Activated CD4-positive, alpha-beta T cell treated with anti-CD3 and anti-CD28 coated beads, Interleukin-2, amount 50 U/mL, for 48 hours (primary cell): ENCODE data around the gene NT5C3A.

ENCODE experiments used
- DNase-seq, 2 experiments: peaks; one replicate each; pipeline ENCODE4 v3.0.0-alpha.2; 2020

The NT5C3A gene

DNA sequence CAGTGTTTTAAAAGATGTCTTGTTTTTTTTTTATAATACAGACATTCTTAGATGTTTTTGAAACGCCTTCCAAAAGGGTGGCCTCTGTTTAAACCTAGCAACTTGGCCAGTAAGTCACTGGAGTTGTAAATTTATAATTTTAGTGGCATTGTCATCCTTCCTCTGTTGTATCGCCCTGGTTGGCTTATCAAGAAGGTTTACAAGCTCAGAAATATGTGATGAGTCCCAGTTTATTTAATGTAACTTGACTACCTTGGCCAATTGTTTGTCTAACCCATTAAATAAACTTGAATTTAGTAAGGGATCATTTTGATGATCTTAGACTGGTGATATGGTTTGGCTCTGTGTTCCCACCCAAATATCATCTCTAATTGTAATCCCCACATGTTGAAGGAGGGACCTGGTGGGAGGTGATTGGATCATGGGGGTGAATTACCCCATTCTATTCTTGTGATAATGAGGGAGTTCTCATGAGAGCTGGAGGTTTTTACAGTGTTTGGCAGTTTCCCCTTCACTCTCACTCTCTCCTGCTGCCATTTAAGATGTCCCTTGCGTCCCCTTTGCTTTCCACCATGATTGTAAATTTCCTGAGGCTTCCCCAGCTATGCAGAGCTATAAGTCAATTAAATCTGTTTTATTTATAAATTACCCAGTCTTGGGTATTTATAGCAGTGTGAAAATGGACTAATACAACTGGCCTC is 13.4 kb upstream of the NT5C3A start:
- DNase-seq: no peak

DNA sequence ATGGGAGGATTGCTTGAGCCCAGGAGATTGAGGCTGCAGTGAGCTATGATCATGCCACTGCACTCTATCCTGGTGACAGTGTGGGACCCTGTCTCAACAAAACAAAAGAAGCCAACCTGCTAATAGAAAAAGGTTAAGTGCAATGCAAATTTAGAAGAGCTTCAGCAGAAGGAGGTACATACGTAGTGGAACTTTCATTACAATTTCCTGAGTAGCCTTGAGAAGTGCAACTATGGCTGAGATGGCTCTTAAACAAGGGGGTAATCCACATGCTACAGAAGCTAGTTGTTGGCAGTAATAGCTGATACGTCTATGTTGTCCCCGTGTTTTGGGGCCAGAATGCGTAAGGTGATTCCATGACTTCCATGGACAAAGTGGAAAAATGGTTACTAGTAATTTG is 10.7 kb upstream of the NT5C3A start:
- DNase-seq: no peak

DNA sequence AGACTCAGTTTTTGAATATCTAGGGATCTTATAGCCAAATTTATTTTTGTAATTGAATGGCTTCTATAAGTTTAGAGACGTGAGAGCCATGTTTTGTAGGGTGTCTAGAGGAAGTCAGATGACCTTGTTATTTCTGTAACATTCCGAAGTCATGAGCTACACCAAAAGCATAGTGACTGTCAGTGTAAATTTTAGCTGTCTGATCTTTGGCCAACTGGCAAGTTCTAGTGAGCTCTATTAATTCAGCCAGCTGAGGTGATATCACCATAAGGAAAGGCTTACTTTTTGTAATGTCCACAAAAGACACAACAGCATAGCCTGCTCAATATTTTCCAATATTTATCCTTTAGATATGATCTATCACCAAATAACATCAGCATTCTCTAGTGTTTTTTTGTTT is 9.9 kb upstream of the NT5C3A start:
- DNase-seq: no peak

DNA sequence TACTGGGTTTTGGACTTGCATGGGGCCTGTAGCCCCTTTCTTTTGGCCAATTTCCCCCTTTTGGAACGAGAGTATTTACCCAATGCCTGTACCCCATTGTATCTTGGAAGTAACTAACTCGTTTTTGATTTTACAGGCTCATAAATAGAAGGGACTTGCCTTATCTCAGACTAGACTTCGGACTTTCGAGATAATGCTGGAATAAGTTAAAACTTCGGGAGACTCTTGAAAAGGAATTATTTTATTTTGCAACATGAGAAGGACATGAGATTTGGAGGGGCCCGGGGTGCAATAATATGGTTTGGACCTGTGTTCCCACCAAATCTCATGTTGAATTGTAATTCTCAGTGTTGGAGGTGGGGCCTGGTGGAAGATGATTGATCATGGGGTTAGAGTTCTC is 8.3 kb upstream of the NT5C3A start:
- no peak for DNase-seq

DNA sequence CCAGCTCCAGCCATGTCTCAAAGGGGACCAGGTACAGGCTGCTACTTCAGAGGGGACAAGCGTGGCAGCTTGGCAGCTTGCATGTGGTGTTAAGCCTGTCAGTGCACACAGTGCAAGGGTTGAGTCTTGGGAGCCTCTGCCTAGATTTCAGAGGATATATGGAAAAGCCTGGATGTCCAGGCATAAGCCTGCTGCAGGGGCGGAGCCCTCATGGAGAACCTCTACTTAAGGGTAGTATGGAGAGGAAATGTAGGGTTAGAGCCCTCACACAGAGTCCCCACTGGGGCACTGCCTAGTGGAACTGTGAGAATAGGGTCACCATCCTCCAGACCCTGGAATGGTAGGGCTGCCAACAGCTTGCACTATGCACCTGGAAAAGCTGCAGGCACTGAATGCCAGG is 7.7 kb upstream of the NT5C3A start:
- no peak for DNase-seq

DNA sequence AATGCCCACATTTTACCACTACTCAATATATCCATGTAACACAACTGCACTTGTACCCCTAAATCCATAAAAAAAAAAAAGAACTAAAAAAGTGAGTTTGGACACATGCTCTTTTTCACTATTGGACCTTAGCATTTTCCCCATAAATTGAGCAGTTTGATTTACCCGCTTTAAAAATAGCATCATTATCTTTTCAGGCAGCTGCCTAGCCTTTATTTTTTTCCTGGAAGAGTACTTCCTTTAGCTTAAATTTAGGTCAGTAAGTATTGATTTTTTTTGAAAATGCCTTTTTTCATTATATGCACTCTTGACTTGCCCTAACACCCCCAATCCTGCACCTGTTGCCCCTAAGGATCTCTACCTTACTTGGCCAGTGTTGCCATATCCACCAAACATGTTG is 5.3 kb upstream of the NT5C3A start:
- no peak for DNase-seq

DNA sequence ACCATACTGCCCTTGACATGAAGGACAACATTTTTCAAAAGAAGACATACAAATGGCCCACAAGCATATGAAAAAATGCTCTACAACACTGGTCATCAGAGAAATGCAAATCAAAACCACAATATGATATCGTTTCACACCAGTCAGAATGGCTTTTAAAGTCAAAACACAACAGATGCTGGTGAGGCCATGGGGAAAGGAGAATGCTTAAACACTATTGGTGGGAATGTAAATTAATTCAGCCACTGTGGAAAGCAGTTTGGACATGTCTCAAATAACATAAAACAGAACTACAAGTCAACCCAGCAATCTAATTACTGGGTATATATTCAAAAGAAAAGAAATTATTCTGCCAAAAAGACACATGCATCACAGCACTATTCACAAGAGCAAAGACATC is 4.2 kb upstream of the NT5C3A start:
- no peak for DNase-seq

DNA sequence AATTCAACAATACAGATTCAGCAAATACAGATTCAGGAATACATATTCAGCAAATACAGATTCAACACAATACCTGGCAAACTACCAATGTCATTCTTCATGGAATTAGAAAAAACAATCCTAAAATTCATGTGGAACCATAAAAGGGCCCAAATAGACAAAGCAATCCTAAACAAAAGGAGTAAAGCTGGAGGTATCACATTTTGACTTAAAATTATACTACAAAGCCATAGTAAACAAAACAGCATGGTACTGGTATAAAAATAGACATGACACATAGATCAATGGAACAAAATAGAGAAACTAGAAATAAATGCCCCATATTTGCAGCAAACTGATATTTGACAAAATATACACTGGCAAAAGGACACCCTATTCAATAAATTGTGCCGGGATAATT is 3.4 kb upstream of the NT5C3A start:
- DNase-seq: no peak

DNA sequence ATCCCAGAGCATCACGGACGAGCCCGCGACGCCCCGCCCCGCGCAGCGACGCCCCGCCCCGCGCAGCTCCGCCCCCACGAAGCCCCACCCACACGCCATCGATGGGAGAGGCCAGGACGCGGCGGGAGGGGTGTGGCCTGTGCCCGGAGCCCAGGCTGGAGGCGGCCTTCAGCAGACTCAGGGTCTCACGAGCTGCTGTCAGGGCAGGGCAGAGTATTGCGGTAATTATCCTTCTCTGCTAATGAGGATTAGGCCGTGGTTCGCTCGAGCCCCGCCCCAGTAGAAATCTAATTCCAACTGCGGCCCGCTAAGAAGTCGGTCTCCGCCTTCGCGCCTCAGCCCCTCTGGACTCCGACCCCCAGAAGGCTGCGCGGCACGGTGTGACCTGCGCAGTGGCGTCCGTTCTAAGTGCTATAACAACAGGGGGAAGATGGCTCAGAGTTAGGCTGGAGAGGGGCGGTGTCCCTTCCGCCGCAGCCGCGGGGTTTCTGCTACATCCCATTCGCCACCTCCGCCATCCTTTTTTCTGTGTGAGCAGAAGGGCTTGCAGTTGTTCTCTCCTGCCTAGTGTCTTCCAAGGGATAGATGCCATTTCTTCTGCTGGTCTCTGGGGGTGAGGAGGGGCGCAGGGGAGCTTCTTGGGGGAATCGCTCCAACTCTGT is 337 bp upstream of the NT5C3A start:
- DNase-seq: peak; percentile 89 to 90

DNA sequence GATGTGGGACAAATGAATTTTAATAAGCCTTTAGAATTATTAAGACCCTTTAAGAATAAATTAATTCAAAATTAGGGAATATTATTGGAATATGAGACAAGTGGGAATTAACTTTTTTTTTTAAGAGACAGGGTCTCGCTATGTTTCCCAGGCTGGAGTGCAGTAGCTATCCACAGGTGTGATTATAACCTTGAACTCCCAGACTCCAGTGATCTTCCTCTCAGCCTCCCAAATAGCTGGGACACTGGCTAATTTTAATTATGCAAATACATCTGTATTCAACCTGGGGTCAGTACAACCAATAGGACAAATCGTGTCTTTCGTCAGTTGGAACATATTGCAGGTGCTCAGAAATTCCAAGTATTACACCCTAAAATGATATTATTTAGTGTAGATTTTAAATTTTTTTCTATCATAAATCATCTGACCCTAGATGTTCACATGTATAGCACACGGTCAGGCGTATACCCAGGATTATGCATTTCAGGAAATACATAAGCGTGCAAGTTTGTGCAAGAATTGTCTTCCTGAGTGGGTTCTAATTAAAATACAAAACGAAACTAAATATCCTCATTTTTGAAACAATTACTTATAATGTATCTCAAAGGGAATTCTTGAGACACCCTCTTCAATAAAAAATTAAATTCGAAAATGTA is 1.2 kb downstream of the NT5C3A start:
- no peak for DNase-seq

DNA sequence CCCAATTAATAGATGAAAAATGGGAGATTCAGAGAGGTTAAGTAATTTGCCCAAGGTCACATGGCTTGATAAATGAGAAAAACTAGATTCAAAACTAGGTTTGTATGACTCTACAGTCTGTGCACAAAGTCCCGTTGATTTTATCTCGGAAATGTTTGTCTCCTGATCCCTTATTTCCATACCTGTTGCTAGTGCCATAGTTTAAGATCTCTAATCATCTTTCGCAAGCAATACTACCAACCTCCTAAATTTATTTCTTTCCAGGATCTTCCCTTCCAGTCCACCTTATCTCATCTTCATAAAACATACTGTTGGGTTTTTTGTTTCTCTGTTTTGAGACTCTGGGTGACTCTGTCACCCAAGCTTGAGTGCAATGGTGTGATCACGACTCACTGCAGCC is 2.9 kb downstream of the NT5C3A start:
- no peak for DNase-seq

DNA sequence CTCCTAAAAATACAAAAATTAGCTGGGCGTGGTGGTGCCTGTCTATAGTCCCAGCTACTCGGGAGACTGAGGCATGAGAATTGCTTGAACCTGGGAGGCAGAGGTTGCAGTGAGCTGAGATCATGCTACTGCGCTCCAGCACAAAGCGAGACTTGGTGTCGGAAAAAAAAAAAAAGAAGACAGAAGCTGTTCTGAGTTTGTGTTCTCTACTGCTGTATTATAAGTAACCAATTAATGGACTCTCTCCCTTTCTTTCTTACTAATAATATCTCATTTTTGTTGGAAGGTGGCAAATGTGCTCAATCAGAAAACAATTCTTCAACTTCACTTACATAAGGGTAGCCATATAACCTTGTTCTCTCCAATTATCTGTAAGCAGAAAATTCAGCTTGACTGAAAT is 7.4 kb downstream of the NT5C3A start:
- DNase-seq: no peak

DNA sequence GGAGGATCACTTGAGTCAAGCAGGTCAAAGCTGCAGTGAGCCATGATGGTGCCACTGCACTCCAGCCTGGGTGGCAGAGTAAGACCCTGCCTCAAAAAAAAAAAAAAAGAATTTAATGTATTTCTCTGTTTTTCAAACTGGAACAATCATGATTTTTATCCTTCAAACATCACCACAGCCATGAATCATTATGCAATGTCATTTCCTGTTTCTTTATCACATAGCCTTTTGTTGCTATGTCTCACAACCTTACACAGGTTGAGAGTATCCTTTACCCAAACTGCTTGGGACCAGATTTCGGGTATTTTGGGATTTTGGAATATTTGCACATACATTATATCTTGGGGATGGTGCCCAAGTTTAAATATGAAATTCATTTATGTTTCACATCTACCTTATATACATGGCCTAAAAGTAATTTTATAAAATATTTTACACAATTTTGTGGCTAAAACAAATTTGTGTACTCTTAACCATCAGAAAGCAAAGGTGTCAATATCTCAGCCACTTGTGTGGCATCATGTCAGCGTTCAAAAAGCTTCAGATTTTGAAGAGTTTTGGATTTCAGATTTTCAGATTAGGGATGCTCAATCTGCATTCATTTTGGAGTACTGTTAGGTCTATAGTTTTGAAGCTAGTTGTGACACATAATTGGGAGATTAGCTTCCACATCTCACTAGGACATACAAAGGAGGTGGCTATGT is 8.2 kb downstream of the NT5C3A start:
- DNase-seq: no peak

DNA sequence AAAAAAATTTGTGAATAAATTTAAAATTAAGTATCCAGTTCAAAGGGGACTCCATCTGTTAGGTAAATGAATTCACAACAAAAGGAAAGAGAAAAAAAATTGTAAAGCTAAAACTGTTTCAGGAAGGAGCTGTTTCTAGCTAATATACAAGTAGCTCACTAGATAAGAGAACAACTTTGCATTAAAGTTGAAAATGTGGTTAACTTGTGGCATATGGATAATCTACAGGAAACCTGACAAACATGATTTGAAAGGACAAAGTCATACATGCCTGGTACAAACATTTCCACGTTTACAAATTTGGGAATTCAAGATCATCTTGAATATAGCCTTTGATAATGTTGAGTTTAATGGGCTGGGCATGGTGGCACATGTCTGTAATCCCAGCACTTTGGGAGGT is 8.9 kb downstream of the NT5C3A start:
- no peak for DNase-seq

DNA sequence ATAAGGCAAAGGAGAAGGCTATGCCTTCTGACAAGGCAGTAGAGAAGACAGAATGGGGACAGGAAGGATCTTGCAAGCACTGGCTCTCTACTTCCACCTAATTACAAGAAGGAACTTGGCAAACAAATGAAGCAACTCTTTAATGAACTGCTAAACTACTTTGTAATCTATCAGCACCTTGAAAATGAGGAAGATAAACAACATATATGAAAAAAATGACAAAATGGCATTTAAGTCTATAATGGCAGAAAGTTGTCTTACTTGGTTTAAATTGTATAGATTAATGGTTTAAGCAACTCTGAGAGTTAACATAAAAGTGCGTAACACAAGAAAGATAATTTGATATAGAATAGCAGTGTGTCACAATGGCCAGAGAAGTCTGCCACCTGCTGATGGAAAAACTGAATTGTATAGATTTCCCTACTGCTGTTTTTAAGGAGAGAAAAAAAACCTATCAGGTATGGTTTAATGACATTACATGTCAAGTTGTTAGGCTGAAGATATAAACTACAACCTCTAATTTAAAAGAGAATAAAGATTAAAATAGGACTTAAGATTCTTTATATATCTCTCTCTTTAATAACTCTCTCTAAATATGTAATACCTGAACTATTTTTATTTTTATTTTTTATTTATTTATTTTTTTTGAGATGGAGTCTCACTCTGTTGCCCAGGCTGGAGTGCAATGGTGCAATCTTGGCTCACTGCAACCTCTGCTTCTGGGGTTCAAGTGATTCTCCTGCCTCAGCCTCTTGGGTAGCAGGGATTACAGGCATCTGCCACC is 11.8 kb downstream of the NT5C3A start:
- DNase-seq: no peak

DNA sequence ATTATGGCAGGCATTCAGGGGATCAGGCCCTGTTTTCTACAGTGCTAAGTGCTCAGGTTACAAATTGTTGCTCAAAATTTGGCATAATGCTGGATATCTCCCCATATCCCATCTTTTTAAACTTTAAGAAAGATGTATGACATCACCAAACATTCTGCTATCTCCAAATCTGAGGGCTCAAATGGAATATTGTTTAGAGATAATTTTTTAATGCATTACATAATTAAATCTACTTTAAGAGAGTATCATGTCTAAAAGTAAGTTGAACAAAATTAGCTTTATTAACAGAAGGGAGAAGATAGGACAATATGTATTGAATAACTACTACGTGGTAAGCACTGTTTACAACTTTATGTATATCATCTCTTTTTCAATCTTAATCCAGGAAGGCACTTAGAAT is 13.9 kb downstream of the NT5C3A start:
- DNase-seq: no peak

DNA sequence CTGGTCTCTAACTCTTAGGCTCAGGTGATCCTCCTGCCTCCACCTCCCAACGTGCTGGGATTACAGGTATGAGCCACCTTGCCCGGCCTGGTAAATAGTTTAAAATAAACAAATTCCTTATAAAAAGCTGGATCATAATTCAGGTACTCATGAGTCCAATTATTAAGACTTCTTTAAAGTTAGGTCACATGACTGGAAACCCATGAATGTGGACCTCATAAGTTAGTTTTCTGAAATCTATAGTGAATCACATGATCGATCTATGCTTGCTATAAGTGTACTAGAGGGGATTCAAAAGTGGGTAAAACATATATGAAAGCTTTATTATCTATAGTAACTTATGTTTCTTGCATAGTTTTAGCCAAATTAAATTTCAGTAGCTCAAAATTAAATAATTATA is 14.3 kb downstream of the NT5C3A start:
- DNase-seq: no peak

DNA sequence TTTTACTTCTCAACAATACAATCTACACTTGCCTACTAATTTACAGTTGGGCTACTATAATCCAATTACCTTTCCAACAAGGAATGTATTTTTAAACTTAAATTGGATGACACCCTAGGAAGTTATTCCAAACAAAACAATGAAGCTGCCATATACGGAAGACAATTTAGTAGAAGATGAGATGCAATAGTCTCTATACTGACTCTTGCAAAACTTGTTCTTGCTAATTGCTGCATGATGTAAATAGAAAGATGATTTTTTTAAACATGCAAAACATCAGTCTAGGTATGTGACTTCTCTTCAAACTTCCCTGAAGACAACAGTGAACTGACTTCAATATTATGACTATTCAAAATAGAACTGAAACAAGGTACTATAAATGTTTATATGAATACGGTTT is 17.6 kb downstream of the NT5C3A start:
- no peak for DNase-seq

DNA sequence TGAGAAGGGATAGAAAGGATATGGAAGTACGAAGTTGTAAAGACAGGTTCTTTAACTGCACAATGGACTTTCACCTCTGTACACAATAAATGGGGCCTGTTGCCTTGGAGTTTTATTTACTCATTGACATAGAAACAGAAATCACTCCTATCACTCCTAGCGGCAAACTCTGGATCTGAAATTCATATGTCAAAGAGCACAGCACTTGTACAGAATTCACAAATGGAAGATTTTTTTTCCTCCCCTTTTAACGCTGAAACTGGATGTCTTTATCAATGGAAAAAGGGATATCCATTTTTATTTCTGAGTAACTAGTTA is 18.2 kb downstream of the NT5C3A start:
- no peak for DNase-seq

DNA sequence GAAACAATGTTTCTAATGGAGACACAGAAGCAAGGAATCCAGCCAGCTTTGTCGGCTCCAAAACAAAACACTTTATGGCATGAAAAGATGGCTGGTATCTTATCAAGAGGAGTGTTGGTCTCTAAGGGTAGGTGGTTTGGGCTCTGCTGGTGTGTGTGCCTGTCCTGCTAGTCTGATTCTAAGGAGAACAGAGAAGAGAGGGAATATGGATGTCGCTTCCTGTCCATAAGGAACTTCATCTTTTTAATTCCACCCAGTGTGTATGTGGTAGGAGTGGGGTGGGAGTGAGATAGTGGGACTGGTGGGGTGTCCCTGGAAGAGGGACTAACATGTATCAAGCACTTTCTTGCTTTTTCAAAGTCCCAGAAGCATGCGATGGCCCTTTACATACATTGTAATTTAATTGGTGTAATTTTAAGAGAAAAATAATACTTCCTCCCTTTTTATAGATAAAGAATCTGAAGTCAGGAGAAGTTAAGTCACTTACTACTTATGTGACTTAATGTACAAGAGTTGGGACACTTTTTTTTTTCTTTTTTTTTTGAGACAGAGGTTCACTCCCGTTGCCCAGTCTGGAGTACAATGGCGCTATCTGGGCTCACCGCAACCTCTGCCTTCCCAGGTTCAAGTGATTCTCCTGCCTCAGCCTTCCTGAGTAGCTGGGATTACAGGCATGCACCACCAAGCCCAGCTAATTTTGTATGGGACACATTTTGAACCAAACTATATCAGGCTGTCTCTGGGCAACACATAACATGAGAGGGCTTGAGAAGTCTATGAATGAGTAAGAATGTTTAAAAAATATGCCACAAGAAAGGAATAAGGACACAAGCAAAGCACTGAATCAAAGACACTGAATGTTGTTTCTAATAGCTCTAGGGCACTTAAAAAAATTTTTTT is 18.8 kb downstream of the NT5C3A start:
- DNase-seq: no peak

DNA sequence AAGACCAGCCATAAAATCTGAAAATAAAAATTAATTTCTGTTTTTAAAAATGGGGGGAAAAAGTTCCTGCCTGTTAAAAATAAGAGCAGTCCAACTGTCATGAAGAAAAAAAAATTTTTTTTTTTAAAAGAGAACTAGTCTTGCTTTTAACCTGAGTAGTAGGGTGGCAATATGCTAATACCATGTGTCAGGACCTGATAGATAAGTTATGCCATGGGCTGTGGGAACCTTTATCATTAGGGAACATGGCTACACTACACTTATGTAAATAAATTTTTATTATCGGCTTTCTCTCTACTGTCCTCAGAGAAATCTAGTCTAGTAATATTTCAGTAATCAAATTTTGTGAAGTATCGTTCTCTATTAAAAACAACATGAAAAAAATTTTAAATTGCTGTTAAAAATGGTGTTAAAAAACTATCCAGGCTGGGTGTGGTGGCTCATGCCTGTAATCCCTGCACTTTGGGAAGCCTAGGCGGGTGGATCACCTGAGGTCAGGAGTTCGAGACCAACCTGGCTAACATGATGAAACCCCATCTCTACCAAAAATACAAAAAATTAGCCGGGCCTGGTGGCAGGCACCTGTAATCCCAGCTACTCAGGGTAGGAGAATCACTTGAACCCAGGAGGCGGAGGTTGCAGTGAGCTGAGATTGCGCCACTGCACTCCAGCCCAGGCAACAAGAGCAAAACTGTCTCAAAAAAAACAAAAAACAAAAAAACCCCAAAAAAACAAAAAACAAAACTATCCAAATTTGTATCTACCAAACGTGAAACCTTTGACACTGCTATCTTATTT is 20.7 kb downstream of the NT5C3A start:
- DNase-seq: no peak
